Esophagus squamous epithelium (tissue), 4 donors: ENCODE results near the gene SAMD3.

Experiments used
- POLR2A ChIP-seq, 4 donors: fragments of 450-650 bp; IDR thresholded peaks; one replicate each; pipeline ENCODE4 v1.6.1; 2017; ENCODE audit warnings: antibody characterized with exemption in 4 of 4, mild to moderate bottlenecking in 4 of 4, moderate library complexity in 3 of 4
- TF ChIP-seq, protein P1 (sequence below), 6 experiments: fragments of 450-650 bp in 4 of 6; fragments of 200-600 bp in 2 of 6; sonication (generic) in 2 of 6; IDR thresholded peaks; one replicate each; pipeline ENCODE4 v1.5.1; 2016 to 2019; ENCODE audit warnings: antibody characterized with exemption in 6 of 6, mild to moderate bottlenecking in 4 of 6, moderate library complexity in 4 of 6

GRCh38 chr6:130262008-130262407, 39.3 kb upstream of the SAMD3 start:
- TF ChIP-seq POLR2A (IDR thresholded peaks at IDR 0.05), result no peak
- TF ChIP-seq, protein P1, sequence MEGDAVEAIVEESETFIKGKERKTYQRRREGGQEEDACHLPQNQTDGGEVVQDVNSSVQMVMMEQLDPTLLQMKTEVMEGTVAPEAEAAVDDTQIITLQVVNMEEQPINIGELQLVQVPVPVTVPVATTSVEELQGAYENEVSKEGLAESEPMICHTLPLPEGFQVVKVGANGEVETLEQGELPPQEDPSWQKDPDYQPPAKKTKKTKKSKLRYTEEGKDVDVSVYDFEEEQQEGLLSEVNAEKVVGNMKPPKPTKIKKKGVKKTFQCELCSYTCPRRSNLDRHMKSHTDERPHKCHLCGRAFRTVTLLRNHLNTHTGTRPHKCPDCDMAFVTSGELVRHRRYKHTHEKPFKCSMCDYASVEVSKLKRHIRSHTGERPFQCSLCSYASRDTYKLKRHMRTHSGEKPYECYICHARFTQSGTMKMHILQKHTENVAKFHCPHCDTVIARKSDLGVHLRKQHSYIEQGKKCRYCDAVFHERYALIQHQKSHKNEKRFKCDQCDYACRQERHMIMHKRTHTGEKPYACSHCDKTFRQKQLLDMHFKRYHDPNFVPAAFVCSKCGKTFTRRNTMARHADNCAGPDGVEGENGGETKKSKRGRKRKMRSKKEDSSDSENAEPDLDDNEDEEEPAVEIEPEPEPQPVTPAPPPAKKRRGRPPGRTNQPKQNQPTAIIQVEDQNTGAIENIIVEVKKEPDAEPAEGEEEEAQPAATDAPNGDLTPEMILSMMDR (IDR thresholded peaks at IDR 0.05), result no peak
